Pons (tissue), 1 donor: ENCODE results near the gene ITPR2.

Experiments
- DNase-seq: peaks from one replicate; pipeline ENCODE4 v3.0.0-alpha.2; 2016; ENCODE audit warnings: low spot score

ITPR2 gene

GRCh38 chr12:26513363-26514043 lies 319.5 kb downstream of the ITPR2 start:
- peak; percentile 27 for DNase-seq

- DNase-seq, result no peak
Observed at GRCh38 chr12:26512213-26512612, 320.8 kb downstream of the ITPR2 start.

GRCh38 chr12:26510354-26510674 lies 322.7 kb downstream of the ITPR2 start:
- no peak for DNase-seq

DNA sequence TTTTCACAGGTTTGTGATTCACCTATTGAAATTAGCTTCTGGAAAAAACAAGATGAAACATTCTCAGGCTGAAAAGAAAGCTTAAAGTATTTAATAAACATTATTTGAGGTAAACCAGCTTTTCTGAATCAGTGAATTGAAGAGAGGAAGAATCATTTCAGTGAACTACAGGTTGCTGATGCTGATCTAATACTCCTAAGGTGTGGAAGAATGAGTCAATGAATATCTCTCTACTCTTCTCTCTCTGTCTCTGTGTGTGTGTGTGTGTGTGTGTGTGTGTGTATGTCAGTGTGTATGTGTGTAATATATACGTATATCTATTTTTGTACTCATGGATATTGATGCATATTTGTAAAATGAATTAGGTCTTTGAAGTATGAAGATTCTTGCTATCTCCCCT lies 325.4 kb downstream of the ITPR2 start:
- DNase-seq, result no peak

- no peak for DNase-seq
Observed at GRCh38 chr12:26499979-26500640, 332.9 kb downstream of the ITPR2 start.

GRCh38 chr12:26496170-26496569 lies 336.8 kb downstream of the ITPR2 start:
- DNase-seq, result no peak

DNA sequence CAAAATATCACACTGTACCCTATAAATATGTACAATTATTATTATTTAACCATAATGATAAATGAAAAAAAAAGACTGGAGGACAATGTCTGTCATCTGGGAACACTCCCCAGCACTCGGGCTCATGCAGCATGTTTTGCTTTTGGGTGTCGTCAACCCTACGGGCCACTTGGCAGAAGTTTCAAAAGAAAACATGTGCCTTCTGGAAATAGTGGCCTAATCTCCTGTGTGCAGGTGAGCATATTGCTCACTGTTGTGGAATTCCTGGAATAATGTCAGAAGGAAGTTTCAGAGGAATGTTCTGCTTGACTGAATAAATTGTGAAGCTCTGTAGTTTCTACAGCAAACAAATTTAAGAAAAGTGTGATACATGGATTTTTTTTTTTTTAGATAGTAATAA lies 339.3 kb downstream of the ITPR2 start:
- no peak for DNase-seq

GRCh38 chr12:26492406-26492805 lies 340.6 kb downstream of the ITPR2 start:
- DNase-seq, result no peak

GRCh38 chr12:26489908-26490307 lies 343.1 kb downstream of the ITPR2 start:
- DNase-seq, result no peak

GRCh38 chr12:26488351-26488750 lies 344.6 kb downstream of the ITPR2 start:
- no peak for DNase-seq

DNA sequence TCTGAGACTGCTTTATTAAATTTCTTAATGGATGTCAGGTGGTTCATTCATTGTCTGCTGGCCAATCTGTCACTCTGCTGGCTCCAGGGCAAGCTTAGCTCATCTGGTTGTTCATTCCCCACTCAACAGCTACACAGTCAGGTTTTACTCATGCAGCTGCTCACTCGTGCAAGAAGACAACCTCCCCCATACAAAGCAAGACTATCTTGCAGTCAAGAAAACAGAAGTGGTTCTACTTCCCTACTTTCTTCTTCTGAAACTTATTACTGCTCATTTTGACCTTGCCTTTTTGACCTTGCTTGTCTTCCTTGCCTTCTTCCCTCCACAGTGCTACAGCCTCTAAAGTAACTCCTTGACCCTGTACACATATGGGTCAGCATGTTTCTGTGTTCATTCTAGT lies 359.7 kb downstream of the ITPR2 start:
- peak; percentile 46 for DNase-seq

DNA sequence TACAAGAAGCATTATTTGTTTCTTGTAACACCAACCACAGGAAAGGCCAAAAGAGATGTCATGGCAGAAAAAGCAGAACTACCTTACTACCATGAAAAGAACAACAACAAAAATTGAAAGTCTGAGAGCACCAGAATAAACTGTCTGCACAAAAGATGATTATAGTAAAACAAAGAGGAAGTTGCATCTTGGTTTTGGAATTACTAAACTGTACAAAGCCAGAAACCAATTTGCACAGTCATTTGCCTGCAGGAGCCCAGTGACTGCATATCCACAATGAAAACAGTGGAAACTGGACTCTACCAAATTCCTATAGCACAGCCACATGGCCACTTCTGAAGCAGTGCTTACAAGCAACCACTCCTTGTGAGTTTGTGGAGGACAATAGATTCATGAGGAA lies 361.4 kb downstream of the ITPR2 start:
- peak; percentile 91 for DNase-seq

GRCh38 chr12:26469421-26470180 lies 363.4 kb downstream of the ITPR2 start:
- no peak for DNase-seq

DNA sequence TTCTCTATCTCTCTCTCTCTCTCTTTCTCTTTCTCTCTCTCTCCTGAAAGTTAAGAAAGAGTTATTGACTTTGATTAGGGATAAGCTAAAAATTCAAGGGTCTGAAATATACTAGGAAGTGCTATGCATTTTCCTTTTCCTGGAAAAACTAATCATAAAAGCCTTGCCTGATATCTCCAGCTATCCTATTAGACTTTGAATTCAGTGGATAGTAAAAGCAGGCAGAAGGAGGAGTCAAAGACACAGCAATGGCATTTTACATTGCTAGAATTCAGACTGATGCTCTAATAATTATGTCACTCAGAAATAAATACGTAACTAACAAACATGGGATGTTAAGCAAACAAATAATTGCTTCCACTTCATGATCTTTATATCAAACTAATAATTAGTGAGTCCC lies 365.6 kb downstream of the ITPR2 start:
- no peak for DNase-seq

- no peak for DNase-seq
Observed at GRCh38 chr12:26466726-26467125, 366.3 kb downstream of the ITPR2 start.

- no peak for DNase-seq
Observed at GRCh38 chr12:26465419-26466097, 367.4 kb downstream of the ITPR2 start.

DNA sequence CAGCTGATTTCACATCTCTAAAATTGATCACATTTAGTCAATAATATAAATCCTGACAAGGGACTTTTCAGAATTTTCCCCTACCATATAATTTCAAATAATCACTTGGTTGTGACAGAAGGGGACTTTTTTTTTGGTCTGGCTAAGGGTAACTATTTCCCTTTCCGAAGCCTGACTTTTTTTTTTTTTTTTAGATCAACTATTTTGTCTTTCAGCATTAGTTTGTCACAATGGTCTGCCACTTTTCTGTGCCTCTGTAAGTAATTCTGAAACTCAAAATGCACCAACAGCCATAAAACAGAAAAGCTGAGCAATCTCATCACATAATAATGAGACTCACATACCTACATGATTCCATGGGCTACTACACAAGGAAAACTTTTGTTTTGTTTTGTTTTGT lies 371.2 kb downstream of the ITPR2 start:
- DNase-seq, result no peak

GRCh38 chr12:26460361-26460760 lies 372.6 kb downstream of the ITPR2 start:
- peak; percentile 73 for DNase-seq

GRCh38 chr12:26455936-26456574 lies 376.9 kb downstream of the ITPR2 start:
- no peak for DNase-seq

GRCh38 chr12:26453246-26453645 lies 379.7 kb downstream of the ITPR2 start:
- DNase-seq, result no peak

DNA sequence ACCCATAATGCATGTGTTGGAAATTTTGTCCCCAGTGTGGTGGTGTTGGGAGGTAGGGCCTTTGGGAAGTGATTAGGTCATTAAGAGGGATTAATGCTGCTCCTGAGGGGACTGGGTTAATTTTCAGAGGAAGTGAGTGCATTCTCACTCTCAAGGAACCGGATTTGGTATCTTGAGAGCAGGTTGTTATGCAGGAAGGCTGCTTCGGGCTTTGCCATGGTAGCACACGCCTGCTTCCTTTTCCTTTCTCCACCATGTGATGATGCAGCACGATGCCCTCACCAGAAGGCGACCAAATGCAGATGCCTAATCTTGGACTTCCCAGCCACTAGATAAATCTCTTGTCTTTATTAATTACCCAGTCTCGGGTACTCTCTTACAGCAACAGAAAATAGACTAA lies 380.5 kb downstream of the ITPR2 start:
- DNase-seq, result no peak

DNA sequence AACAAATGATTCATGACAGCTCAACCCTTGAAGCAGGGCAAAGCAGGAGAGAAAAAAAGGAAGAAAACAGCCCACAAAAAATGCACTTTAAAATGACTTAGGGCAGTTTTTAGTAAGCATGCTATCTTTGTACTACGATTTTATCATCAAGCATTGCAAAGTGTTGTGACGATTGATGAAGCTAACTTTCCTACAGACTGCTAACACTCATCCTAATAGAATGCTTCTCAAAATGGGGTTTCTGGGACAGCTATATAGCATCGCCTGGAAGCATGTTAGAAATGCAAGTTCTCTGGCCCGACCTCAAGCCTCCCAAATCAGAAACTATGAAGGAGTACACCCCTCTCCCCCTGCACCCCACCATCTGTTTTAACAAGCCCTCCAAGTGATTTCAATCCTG lies 381.2 kb downstream of the ITPR2 start:
- DNase-seq, result no peak
